Karpas-422 (cell line): ENCODE data around the gene GAL3ST2. TPM values are rescaled to one million over a fixed set of nuclear protein-coding genes. Genes with fewer than 3 reads are reported as not detected.
"Not testable (repeated sequence)": the region's sequence is repeated elsewhere in the genome, so short reads cannot be mapped to it uniquely, and the experiment has no call there.

Source experiments
- DNase-seq: peaks from one replicate; pipeline ENCODE4 v3.0.0-alpha.2; 2015
- H2AFZ ChIP-seq: fragments of 200-600 bp; sonication (generic); 2 replicates; pipeline ENCODE4 v1.6.1; 2014; ENCODE audit warnings: antibody characterized with exemption, low read length, mixed read lengths
- H3K27ac ChIP-seq: fragments of 200-600 bp; sonication (generic); 2 replicates; pipeline ENCODE4 v1.5.1; 2014; ENCODE audit warnings: mild to moderate bottlenecking, low read length, moderate library complexity
- H3K27me3 ChIP-seq: fragments of 200-600 bp; sonication (generic); 2 replicates; pipeline ENCODE4 v1.6.1; 2014; ENCODE audit warnings: low read length, mixed read lengths
- H3K36me3 ChIP-seq: fragments of 200-600 bp; sonication (generic); 2 replicates; pipeline ENCODE4 v1.6.1; 2014; ENCODE audit warnings: low read length, mixed read lengths; ENCODE audit not compliant: insufficient read depth
- H3K4me1 ChIP-seq: fragments of 200-600 bp; sonication (generic); 2 replicates; pipeline ENCODE4 v1.6.1; 2014; ENCODE audit warnings: mild to moderate bottlenecking, low read length, mixed read lengths
- H3K4me2 ChIP-seq: fragments of 200-600 bp; sonication (generic); 2 replicates; pipeline ENCODE4 v1.6.1; 2014; ENCODE audit warnings: low read length, low read depth, mild to moderate bottlenecking; ENCODE audit not compliant: poor library complexity, severe bottlenecking
- H3K4me3 ChIP-seq: fragments of 200-600 bp; sonication (generic); 2 replicates; pipeline ENCODE4 v1.5.1; 2014; ENCODE audit warnings: mild to moderate bottlenecking, antibody characterized with exemption, low read length, mixed read lengths
- H3K79me2 ChIP-seq: fragments of 200-600 bp; sonication (generic); 2 replicates; pipeline ENCODE4 v1.6.1; 2014; ENCODE audit warnings: mild to moderate bottlenecking, low read length, mixed read lengths
- H3K9ac ChIP-seq: fragments of 200-600 bp; sonication (generic); 2 replicates; pipeline ENCODE4 v1.6.0; 2014; ENCODE audit warnings: low read length
- H3K9me2 ChIP-seq: fragments of 200-600 bp; sonication (generic), shearing (Covaris generic); replicated peaks from 2 replicates; pipeline ENCODE4 v1.6.0; 2014; ENCODE audit warnings: mild to moderate bottlenecking, low read length, moderate library complexity; ENCODE audit not compliant: insufficient read depth
- H3K9me3 ChIP-seq: fragments of 300-700, 200-600 bp; sonication (generic); 2 replicates; pipeline ENCODE4 v1.6.1; 2014; ENCODE audit warnings: low read length, mixed read lengths
- H4K20me1 ChIP-seq: fragments of 200-600 bp; sonication (generic); 2 replicates; pipeline ENCODE4 v1.6.1; 2014; ENCODE audit warnings: mild to moderate bottlenecking, antibody characterized with exemption, low read length, low read depth; ENCODE audit not compliant: insufficient read depth
- total RNA-seq: library from RNA; depleted of rRNA; stranded (reverse); fragments of >200 nt; shearing (Covaris generic); gene quantifications from 2 replicates; pipeline ENCODE4 v1.2.3, GENCODE V29; 2014; ENCODE audit warnings: low replicate concordance

Gene GAL3ST2
- total RNA-seq, 1 experiment from 2014 or later, result not detected

GRCh38 chr2:241743008-241743407, 33.6 kb upstream of the GAL3ST2 start:
- H3K9me2 ChIP-seq, H2AFZ ChIP-seq, H3K9ac ChIP-seq: not testable (repeated sequence)

GRCh38 chr2:241743620-241744019, 33.0 kb upstream of the GAL3ST2 start:
- Histone ChIP-seq H3K27me3 (no peaks in the 10 kb centered on the region), H3K36me3 (peaks cover 17% of the 10 kb centered on the region), H3K9me3 (no peaks in the 10 kb centered on the region), H3K4me2 (no peak overlapping the region), H3K9me2 (no peaks in the 10 kb centered on the region), H3K27ac (no peak overlapping the region), H3K4me3 (no peak overlapping the region), H3K79me2 (peaks cover 22% of the 10 kb centered on the region), H4K20me1 (no peaks in the 10 kb centered on the region), H3K9ac (no peak overlapping the region), H3K4me1 (no peaks in the 10 kb centered on the region), H2AFZ (no peak overlapping the region)
- DNase-seq, result no peak

More at GRCh38 chr2:241743008-241743407, 33.6 kb upstream of the GAL3ST2 start:
- not testable (repeated sequence) for H3K4me3 ChIP-seq, H3K27me3 ChIP-seq, H3K4me1 ChIP-seq, H3K27ac ChIP-seq, H4K20me1 ChIP-seq, H3K9me3 ChIP-seq, H3K4me2 ChIP-seq, DNase-seq
- Histone ChIP-seq H3K36me3 (peaks cover 17% of the 10 kb centered on the region), H3K79me2 (peaks cover 28% of the 10 kb centered on the region)

GRCh38 chr2:241744028-241744754, 32.4 kb upstream of the GAL3ST2 start:
- Histone ChIP-seq H3K27ac (no peak overlapping the region), H4K20me1 (no peaks in the 10 kb centered on the region)
- DNase-seq, result no peak

GRCh38 chr2:241745276-241745675, 31.3 kb upstream of the GAL3ST2 start:
- H3K4me2 ChIP-seq, result no peak overlapping the region
- no peak overlapping the region for H3K9ac ChIP-seq
- no peaks in the 10 kb centered on the region for H3K27me3 ChIP-seq
- no peaks in the 10 kb centered on the region for H3K9me2 ChIP-seq
- no peaks in the 10 kb centered on the region for H3K4me1 ChIP-seq
- peaks cover 10% of the 10 kb centered on the region for H3K79me2 ChIP-seq
- H3K9me3 ChIP-seq, result no peaks in the 10 kb centered on the region
- no peak overlapping the region for H3K4me3 ChIP-seq
- peaks cover 17% of the 10 kb centered on the region for H3K36me3 ChIP-seq
- H3K27ac ChIP-seq, result no peak overlapping the region
- no peaks in the 10 kb centered on the region for H4K20me1 ChIP-seq
- H2AFZ ChIP-seq, result no peak overlapping the region
- DNase-seq, result no peak

More at GRCh38 chr2:241744028-241744754, 32.4 kb upstream of the GAL3ST2 start:
- no peaks in the 10 kb centered on the region for H3K9me3 ChIP-seq
- H3K9me2 ChIP-seq, result no peaks in the 10 kb centered on the region
- no peaks in the 10 kb centered on the region for H3K4me1 ChIP-seq
- H3K4me3 ChIP-seq, result no peak overlapping the region
- no peaks in the 10 kb centered on the region for H3K27me3 ChIP-seq
- peaks cover 16% of the 10 kb centered on the region for H3K79me2 ChIP-seq
- no peak overlapping the region for H3K9ac ChIP-seq
- H3K36me3 ChIP-seq, result peaks cover 17% of the 10 kb centered on the region
- no peak overlapping the region for H3K4me2 ChIP-seq
- no peak overlapping the region for H2AFZ ChIP-seq

- peaks cover 5% of the 10 kb centered on the region for H3K79me2 ChIP-seq
- no peak overlapping the region for H3K27ac ChIP-seq
- no peaks in the 10 kb centered on the region for H4K20me1 ChIP-seq
- no peak overlapping the region for H2AFZ ChIP-seq
- no peaks in the 10 kb centered on the region for H3K9me3 ChIP-seq
- H3K4me3 ChIP-seq, result no peak overlapping the region
- H3K9ac ChIP-seq, result no peak overlapping the region
- no peaks in the 10 kb centered on the region for H3K27me3 ChIP-seq
- DNase-seq, result no peak
- no peaks in the 10 kb centered on the region for H3K9me2 ChIP-seq
- no peaks in the 10 kb centered on the region for H3K4me1 ChIP-seq
- no peak overlapping the region for H3K4me2 ChIP-seq
- H3K36me3 ChIP-seq, result peaks cover 17% of the 10 kb centered on the region
Observed at GRCh38 chr2:241746084-241746483, 30.5 kb upstream of the GAL3ST2 start.

- H2AFZ ChIP-seq, result no peak overlapping the region
- no peaks in the 10 kb centered on the region for H3K79me2 ChIP-seq
- H3K9ac ChIP-seq, result no peak overlapping the region
- no peak for DNase-seq
- no peaks in the 10 kb centered on the region for H3K27me3 ChIP-seq
- H3K4me2 ChIP-seq, result no peak overlapping the region
- no peak overlapping the region for H3K4me3 ChIP-seq
- peaks cover 17% of the 10 kb centered on the region for H3K36me3 ChIP-seq
- H3K27ac ChIP-seq, result no peak overlapping the region
- no peaks in the 10 kb centered on the region for H3K9me2 ChIP-seq
- no peaks in the 10 kb centered on the region for H4K20me1 ChIP-seq
- H3K4me1 ChIP-seq, result no peaks in the 10 kb centered on the region
- H3K9me3 ChIP-seq, result no peaks in the 10 kb centered on the region
Observed at GRCh38 chr2:241748468-241749256, 28.0 kb upstream of the GAL3ST2 start.

GRCh38 chr2:241750076-241750840, 26.4 kb upstream of the GAL3ST2 start:
- H3K36me3 ChIP-seq, result 0 out of 2 replicates have a peak, but pooled peaks cover 4% of the 10 kb centered on the region
- H3K9me3 ChIP-seq, result no peaks in the 10 kb centered on the region
- H2AFZ ChIP-seq, result no peak overlapping the region
- H3K4me2 ChIP-seq, result no peak overlapping the region
- H3K79me2 ChIP-seq, result no peaks in the 10 kb centered on the region
- H3K9me2 ChIP-seq, result no peaks in the 10 kb centered on the region
- H4K20me1 ChIP-seq, result no peaks in the 10 kb centered on the region
- no peaks in the 10 kb centered on the region for H3K4me1 ChIP-seq
- H3K27ac ChIP-seq, result no peak overlapping the region
- no peak overlapping the region for H3K4me3 ChIP-seq
- DNase-seq, result no peak
- H3K27me3 ChIP-seq, result no peaks in the 10 kb centered on the region
- H3K9ac ChIP-seq, result no peak overlapping the region

- no peaks in the 10 kb centered on the region for H3K79me2 ChIP-seq
- no peak overlapping the region for H3K4me2 ChIP-seq
- H3K9ac ChIP-seq, result no peak overlapping the region
- H4K20me1 ChIP-seq, result no peaks in the 10 kb centered on the region
- H3K4me1 ChIP-seq, result no peaks in the 10 kb centered on the region
- no peaks in the 10 kb centered on the region for H3K9me3 ChIP-seq
- H3K4me3 ChIP-seq, result no peak overlapping the region
- H3K9me2 ChIP-seq, result no peaks in the 10 kb centered on the region
- DNase-seq, result no peak
- no peak overlapping the region for H2AFZ ChIP-seq
- no peaks in the 10 kb centered on the region for H3K27me3 ChIP-seq
- H3K36me3 ChIP-seq, result no peaks in the 10 kb centered on the region
- H3K27ac ChIP-seq, result no peak overlapping the region
Observed at GRCh38 chr2:241751152-241751551, 25.5 kb upstream of the GAL3ST2 start.
